Adrenal gland (tissue), 12 donors: ENCODE measurements around the gene SNED1. TPM values are rescaled to one million over a fixed set of nuclear protein-coding genes. Genes with fewer than 3 reads are reported as not detected.

Experiments
- DNase-seq, 7 donors: peaks; one replicate each; pipeline ENCODE4 v3.0.0-alpha.2; 2019 to 2020
- H3K27ac ChIP-seq, 5 donors: fragments of 200-600 bp; sonication (generic) in 4 of 5; 1 replicate in 3 of 5; 2 replicates in 2 of 5; pipeline versions ENCODE4 v1.5.1 to v1.8.0; 2016 to 2020; ENCODE audit warnings: mild to moderate bottlenecking in 1 of 5
- H3K27me3 ChIP-seq: fragments of 200-600 bp; 2 replicates; pipeline ENCODE4 v1.8.0; 2021
- H3K36me3 ChIP-seq, 2 donors: fragments of 200-600 bp; replicated peaks in 1 of 2; 1 replicate in 1 of 2; 2 replicates in 1 of 2; pipeline versions ENCODE4 v1.5.1 to v1.8.0; 2018 to 2022
- H3K4me1 ChIP-seq, 2 donors: fragments of 200-600 bp; replicated peaks in 1 of 2; 1 replicate in 1 of 2; 2 replicates in 1 of 2; pipeline versions ENCODE4 v1.5.1 to v1.8.0; 2018 to 2021
- H3K4me3 ChIP-seq, 4 donors: fragments of 200-600 bp; sonication (generic) in 3 of 4; one replicate each; pipeline ENCODE4 v1.5.1; 2016 to 2018
- H3K9me3 ChIP-seq, 3 donors: fragments of 200-600 bp; sonication (generic) in 1 of 3; replicated peaks in 1 of 3; 1 replicate in 2 of 3; 2 replicates in 1 of 3; pipeline versions ENCODE4 v1.5.1 to v1.8.0; 2016 to 2021
- POLR2A ChIP-seq, 2 donors: fragments of 450-650 bp; IDR thresholded peaks; one replicate each; pipeline ENCODE4 v1.6.1; 2017; ENCODE audit warnings: antibody characterized with exemption in 2 of 2, mild to moderate bottlenecking in 2 of 2, moderate library complexity in 1 of 2
- WGBS, 4 donors: extraction: QIAGEN DNeasy Blood & Tissue Kit in 2 of 4; methylation state at CpG; one replicate each; pipeline versions ENCODE4 v1.1.5 to v1.1.7; 2013 to 2017; 5-methylcytosine and 5-hydroxymethylcytosine counted together
- intact Hi-C, 2 donors: fragments of 100-400 bp; cut with DNase I; formaldehyde crosslinking; loops; one replicate each; pipeline versions ENCODE4 v1.14.1 to v1.15.0; 2022 to 2023
- polyA plus RNA-seq, 3 donors: library from polyadenylated mRNA; stranded (reverse); fragments of 200-250 nt in 2 of 3; fragments of 350-450 nt in 1 of 3; fragmentation: Illumina TruSeq in 1 of 3; extraction: RNeasy Lipid Tissue Mini Kit (QIAGEN cat#74804) in 1 of 3; gene quantifications; one replicate each; pipeline ENCODE4 v1.2.3, GENCODE V29; 2013 to 2014
- total RNA-seq, 9 donors: library from RNA; depleted of rRNA in 4 of 9; stranded (reverse); fragments of >200 nt in 4 of 9; fragments of 120-200 nt in 1 of 9; fragmentation: NEBNext Ultra II Directional in 1 of 9; extraction: Animal tissue kit (Norgen Biotek cat#: 25700) in 1 of 9; gene quantifications; one replicate each; pipeline versions ENCODE4 v1.1.0 to v1.2.4, GENCODE V29; 2013 to 2023
- TF ChIP-seq, protein P1 (sequence below), 6 experiments: fragments of 450-650 bp in 4 of 6; fragments of 200-600 bp in 2 of 6; sonication (generic) in 1 of 6; IDR thresholded peaks; 1 replicate in 5 of 6; 2 replicates in 1 of 6; pipeline versions ENCODE4 v1.5.1 to v1.8.0; 2016 to 2021; ENCODE audit warnings: antibody characterized with exemption in 6 of 6, mild to moderate bottlenecking in 2 of 6, moderate library complexity in 1 of 6
- donor health status: healthy with polysubstance abuse.
- donor health status: Bipolar disorder and iron deficiency.
- donor health status: DM: yes; HTN: yes; CAD: no.
- donor health status: DM: no; HTN: no; CAD: no.
- donor health status: DM: no; HTN: no; CAD: no.
- donor health status: DM: yes; HTN: yes; CAD: no.

Gene SNED1
- total and polyA plus RNA-seq, 12 donors: 3.1 to 59.5 (median 22.9) TPM

DNA sequence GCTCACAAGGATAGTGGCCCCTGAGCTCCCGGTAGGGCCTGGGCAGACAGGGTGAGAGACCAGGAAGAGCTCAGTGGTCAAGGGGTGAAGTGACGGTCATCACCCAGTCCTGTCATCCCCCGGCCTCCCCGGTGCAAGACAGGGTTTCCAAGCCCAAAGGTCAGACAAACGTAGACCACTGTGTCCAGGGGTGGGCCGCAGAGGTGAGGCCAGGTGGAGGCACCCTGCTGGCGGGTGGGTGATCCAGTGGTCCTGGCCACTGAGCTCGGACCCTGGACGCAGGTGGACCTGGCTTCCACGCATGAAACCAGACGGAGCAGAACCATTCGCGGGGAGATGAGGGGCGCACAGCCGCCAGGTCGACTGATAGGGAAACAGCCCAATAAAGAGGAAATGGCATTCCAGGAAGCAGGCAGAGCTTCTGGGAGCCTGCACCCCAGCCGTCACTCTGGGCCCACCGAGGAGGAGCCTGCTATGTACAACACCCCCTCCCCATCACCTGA lies 14.4 kb upstream of the SNED1 start:
- Histone ChIP-seq H3K27me3 (no peaks in the 10 kb centered on the region), H3K36me3 (no peaks in the 10 kb centered on the region), H3K4me1 (peaks cover 0 to 11% of the 10 kb centered on the region in 2 donors), H3K27ac (no peak overlapping the region), H3K4me3 (no peak overlapping the region), H3K9me3 (peaks cover 0 to 4% (median 0%) of the 10 kb centered on the region in 3 donors)
- peak in 3 of 7 donors; percentile 0 to 16 (median 12) for DNase-seq
- 52 to 66% (median 64%) methylated on average over 12 to 18 of the region's 18 CpGs for WGBS, 4 donors
- intact Hi-C loops: loop anchor here in 1 of 2 donors (10.0 kb wide), 1 partner anchor 129 kb away; no protein-coding TSS in a partner anchor
- TF ChIP-seq, protein P1, sequence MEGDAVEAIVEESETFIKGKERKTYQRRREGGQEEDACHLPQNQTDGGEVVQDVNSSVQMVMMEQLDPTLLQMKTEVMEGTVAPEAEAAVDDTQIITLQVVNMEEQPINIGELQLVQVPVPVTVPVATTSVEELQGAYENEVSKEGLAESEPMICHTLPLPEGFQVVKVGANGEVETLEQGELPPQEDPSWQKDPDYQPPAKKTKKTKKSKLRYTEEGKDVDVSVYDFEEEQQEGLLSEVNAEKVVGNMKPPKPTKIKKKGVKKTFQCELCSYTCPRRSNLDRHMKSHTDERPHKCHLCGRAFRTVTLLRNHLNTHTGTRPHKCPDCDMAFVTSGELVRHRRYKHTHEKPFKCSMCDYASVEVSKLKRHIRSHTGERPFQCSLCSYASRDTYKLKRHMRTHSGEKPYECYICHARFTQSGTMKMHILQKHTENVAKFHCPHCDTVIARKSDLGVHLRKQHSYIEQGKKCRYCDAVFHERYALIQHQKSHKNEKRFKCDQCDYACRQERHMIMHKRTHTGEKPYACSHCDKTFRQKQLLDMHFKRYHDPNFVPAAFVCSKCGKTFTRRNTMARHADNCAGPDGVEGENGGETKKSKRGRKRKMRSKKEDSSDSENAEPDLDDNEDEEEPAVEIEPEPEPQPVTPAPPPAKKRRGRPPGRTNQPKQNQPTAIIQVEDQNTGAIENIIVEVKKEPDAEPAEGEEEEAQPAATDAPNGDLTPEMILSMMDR (IDR thresholded peaks at IDR 0.05): no peak
- no peak for TF ChIP-seq POLR2A (IDR thresholded peaks at IDR 0.05)

DNA sequence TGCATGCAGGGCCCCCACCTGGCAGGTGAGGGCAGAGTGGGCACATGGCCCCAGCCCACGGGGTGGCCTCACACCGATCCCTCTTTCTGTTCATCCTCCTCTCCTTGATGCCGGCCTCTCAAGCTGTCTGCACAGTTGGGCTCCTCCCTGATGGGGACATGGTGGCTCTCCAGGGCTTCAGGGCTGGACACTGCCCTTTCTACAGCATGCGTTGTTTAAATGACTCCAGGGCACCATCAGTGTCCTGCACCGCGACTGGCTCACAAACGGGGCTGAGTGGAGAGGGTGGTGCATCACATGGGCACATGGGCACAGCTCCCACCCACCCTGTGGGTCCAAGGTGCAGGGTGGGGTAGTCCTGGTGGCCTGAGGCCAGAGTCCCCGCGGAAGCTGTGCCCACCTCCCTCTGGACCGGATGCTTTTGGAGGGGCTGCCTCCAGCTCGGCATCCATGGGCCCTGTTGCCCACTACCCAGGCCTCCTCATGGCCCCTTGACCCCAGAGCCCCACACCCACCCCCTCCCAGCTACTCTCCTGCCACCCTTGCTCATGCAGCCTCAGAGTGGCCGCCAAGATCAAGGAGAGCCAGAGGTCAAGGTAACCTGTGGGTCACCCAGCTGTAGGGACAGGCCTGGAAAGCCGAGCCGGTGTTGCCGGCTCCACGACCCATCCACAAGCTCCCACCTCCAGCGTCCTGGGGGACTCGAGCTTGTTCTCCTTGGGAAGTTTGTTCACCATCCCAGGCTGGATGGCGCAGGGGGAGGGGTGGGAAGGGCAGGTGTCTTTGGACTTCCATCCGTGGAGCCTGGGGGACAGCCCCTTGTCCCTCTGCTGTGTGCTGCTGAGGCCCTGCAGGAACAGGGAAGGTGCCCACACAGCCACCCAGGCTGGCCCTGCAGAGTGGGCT lies 12.3 kb upstream of the SNED1 start:
- peak in 5 of 7 donors; percentile 0 to 16 (median 12) for DNase-seq
- H3K36me3 ChIP-seq: no peaks in the 10 kb centered on the region
- WGBS, 4 donors: 85 to 95% (median 89%) methylated on average over 6 to 20 of the region's 20 CpGs
- H3K4me3 ChIP-seq: no peak overlapping the region
- no peaks in the 10 kb centered on the region for H3K27me3 ChIP-seq
- no peak overlapping the region for H3K27ac ChIP-seq
- TF ChIP-seq, protein P1 (IDR thresholded peaks at IDR 0.05): no peak
- no peak for TF ChIP-seq POLR2A (IDR thresholded peaks at IDR 0.05)
- intact Hi-C loops: loop anchor here in 1 of 2 donors (10.0 kb wide), 1 partner anchor 131 kb away; no protein-coding TSS in a partner anchor
- peaks cover 0 to 12% of the 10 kb centered on the region in 2 donors for H3K4me1 ChIP-seq
- peaks cover 0 to 4% (median 0%) of the 10 kb centered on the region in 3 donors for H3K9me3 ChIP-seq

DNA sequence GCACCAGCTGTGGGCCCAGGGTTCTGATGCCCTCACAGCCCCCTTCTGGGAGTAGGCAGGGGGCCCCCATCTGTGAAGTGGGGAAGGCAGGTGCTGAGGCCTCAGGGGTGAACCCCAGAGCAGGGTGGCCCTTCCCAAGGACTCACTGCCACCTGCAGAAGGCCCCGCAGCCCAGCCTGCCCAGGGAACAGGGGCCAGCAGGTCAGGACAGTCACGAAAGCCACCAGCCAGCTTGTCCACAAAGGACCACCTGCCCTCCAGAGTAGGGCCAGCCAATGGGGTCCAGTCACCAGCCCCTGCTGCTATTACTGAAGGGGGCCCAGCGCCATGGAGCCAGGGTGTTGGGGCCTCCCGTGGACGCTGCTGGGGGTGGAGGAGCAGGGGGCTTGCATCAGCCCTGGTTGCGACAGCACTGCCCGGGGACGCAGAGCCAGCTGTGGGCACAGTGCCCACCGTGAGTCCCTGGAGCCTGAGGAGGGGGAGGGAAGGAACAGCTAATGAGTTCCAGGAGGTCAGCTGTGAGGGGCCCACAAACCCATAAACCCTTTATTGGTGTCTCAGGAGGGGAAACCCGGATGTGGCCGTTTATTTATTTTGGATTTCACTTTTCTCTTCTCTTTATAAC lies 11.5 kb upstream of the SNED1 start:
- Histone ChIP-seq H3K4me3 (no peak overlapping the region), H3K36me3 (no peaks in the 10 kb centered on the region), H3K9me3 (peaks cover 0 to 4% (median 0%) of the 10 kb centered on the region in 3 donors), H3K27me3 (no peaks in the 10 kb centered on the region), H3K27ac (no peak overlapping the region), H3K4me1 (peaks cover 3 to 19% of the 10 kb centered on the region in 2 donors)
- intact Hi-C loops: loop anchor here in 1 of 2 donors (10.0 kb wide), 1 partner anchor 132 kb away; no protein-coding TSS in a partner anchor
- WGBS, 4 donors: 26 to 59% (median 55%) methylated on average over 2 to 11 of the region's 11 CpGs
- peak in 6 of 7 donors; percentile 8 to 30 (median 21) for DNase-seq
- TF ChIP-seq POLR2A (IDR thresholded peaks at IDR 0.05): no peak
- TF ChIP-seq, protein P1 (IDR thresholded peaks at IDR 0.05): no peak

DNA sequence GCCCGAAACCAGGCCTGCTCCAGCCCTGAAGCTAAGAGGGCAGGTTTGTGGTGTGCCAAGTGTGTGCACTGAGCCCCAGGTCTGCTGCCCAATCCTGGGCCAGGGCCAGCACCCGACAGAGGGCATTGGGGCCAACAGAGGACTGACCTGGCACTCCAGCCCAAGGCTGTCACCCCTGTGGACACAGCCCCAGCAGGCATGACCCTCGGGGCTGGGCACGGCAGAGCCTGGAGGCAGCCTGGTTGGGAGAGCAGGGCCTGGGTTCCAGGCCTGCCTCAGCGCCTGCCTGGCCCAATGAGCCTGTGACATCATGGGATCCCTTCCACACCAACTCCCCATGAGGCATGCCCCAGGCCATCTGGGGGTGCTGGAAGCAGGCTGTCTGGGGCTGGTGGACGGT lies 10.8 kb upstream of the SNED1 start:
- WGBS, 4 donors: 75 to 90% (median 84%) methylated on average over 2 to 6 of the region's 6 CpGs
- intact Hi-C loops: loop anchor here in 1 of 2 donors (10.0 kb wide), 1 partner anchor 133 kb away; no protein-coding TSS in a partner anchor
- DNase-seq: peak in 4 of 7 donors; percentile 6 to 12 (median 10)
- Histone ChIP-seq H3K27ac (peak overlapping the region in 1 of 5 donors; percentile 17), H3K9me3 (peaks cover 0 to 4% (median 0%) of the 10 kb centered on the region in 3 donors), H3K27me3 (no peaks in the 10 kb centered on the region), H3K36me3 (no peaks in the 10 kb centered on the region), H3K4me1 (peaks cover 5 to 24% of the 10 kb centered on the region in 2 donors), H3K4me3 (no peak overlapping the region)
- TF ChIP-seq POLR2A (IDR thresholded peaks at IDR 0.05): no peak
- TF ChIP-seq, protein P1 (IDR thresholded peaks at IDR 0.05): no peak
